Renal cortex interstitium (tissue), 11 donors: ENCODE measurements around the gene MSLN. TPM values are rescaled to one million over a fixed set of nuclear protein-coding genes. Genes with fewer than 3 reads are reported as not detected.
"Not testable (repeated sequence)": the region's sequence is repeated elsewhere in the genome, so short reads cannot be mapped to it uniquely, and the experiment has no call there.

ENCODE experiments used
- DNase-seq, 11 donors: peaks; one replicate each; pipeline ENCODE4 v3.0.0-alpha.2; 2013; ENCODE audit warnings: low read depth in 9 of 11, low spot score in 4 of 11; ENCODE audit errors: extremely low read depth in 1 of 11
- polyA plus RNA-seq, 3 donors: library from polyadenylated mRNA; unstranded; fragments of 120-200 nt; gene quantifications; one replicate each; pipeline ENCODE4 v1.2.1, GENCODE V29; 2013; ENCODE audit not compliant: insufficient read length in 3 of 3

The MSLN gene
- polyA plus RNA-seq, 3 donors: 12.7 to 36.0 (median 18.1) TPM

DNA sequence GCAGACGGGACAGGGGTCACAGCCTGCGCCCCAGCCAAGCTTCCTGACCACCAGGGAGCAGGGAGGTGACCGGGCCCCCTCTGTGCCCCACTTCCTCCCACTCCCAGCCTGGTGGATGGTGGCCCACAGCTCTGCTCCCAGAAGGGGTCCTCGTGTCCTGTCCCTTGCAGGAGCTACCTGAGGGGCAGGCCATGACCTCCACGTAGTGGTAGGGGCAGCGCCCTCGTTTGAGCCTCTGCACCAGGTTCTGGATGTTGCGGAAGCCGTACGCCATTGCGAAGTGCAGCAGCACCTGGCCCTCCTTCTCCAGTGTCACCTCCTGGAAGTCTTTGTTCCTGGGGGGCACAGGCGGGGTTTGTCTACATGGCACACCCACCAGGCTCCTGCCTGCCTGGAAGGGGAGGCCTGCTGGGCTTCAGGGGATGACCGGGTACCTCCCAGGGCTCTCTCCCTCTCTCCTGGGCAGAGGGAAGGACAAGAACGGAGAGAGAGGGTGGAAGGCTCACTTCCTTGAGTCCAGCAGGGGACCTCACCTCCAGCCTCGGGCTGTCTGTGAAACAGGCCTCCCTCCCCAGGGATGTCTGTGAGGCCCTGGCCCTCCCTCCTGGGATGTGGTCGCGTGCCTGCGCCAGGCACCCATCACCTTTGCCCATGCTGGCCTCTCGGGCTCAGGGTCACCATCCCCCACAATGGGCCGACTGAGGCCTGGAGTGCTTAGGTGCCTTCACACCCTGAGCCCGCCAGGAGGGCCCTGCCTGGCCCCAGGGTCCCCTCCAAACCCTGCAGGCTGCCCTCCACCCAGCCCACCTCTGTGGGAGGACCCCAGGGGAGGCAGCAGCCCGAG, 29.6 kb upstream of the MSLN start:
- no peak for DNase-seq

DNA sequence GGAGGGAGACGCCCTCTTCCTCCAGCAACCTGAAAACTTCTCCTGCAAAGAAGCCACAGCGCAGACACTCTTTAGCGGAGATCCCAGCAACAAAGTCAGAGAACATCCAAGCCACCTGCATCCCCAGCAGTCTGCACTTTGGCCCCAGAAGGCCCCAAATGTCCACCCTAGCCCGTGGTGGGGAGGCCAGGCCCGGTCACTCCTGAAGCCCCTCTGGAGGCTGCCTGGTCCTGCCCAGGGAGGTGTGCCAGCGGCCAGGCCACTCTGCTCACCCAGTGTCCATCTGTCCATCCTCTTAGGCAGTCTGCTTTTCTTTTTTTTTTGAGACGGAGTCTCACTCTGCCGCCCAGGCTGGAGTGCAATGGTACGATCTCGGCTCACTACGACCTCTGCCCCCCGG, 28.2 kb upstream of the MSLN start:
- DNase-seq: no peak

DNA sequence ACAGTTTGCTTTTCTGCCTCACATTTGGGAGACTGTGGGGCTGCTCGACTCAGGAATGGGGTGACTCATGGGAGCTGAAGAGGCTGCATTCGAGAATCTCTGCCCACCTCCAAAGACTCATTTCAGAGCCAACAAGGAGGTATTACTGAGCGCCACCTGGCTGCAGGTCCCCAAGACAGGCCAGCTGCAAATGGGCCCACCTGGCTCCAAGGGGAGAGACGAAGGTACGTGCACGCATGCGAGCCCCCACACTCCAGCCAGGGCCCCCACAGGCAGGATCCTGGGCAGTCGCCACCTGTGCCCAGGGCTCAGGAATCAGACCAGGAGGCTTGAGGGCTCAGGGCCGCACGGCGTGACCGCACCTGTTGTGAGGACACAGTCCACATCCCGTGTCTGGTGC, 27.6 kb upstream of the MSLN start:
- DNase-seq: no peak

DNA sequence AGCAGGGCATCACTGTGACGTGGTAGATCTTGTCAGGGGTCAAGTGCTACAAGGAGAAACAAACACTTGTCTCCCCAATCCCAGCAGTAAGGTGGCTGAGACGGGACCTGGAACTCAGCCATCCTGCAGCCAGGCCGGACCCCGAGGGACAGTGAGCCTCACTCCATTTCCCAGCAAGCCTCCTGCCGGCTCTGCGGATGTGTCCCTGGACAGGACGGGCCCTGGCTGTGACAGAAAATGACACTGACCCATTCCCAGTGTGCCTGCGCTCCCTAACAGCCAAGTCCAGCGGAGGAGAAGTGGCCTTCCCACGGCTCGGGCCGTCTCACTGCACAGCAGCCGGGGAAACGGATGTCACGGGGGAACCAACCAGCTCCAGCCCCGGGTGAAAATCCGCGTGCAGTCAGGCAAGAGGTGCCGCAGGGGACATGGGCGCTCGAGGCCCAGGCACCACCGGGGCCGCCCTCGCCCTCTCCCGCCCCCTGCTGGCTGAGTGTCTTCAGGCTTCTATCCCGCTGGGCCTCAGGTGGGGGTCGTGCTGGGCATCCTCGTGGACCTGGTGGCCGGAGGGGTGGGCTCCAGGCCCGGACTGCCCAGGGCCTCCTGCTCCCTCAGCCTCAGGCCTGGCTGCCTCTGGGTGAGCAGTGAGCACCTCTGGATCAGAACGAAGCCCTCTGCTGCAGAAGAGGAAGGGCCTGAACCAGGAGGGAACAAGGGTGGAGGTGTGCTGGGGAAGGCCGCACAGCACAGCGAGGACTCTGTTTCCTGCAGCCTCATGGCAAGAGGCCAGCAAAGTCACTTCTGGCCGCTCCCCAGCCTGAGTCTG, 26.9 kb upstream of the MSLN start:
- DNase-seq: no peak

DNA sequence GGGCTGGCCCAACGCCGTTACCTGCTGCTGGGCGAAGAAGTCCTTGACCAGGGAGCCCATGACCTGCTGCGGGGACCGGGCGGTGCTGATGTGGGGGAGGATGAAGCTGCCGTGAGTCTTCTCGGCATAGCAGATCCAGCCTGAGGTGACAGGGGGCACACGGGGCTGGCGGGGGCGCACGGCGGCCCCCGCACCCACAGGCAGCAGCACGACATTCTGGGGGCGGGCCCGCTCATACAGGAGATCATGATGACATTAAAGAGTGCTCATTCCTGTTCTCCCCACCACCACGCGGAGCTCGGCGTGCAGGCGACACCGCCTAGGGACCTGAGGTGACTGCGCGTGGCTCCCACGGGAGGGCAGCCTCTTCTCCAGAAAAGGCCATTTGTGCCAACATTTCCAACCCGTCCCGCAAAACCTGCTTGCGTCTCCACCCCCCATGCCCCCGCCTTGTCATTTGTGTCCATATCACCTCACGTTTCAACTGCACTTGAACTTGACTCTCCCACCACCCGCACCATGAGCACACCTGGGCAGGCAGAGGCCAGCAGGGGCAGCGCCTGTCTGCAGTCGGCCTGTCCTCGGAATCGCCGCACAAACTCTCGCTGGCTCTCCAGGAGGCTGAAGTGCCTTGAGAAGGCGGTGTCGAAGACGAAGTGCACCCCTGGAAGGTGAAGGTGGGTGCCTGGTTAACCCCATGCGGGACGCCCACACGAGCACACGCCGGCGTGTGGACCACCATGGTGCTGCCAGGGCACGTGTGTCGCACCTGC, 26.1 kb upstream of the MSLN start:
- DNase-seq: no peak

DNA sequence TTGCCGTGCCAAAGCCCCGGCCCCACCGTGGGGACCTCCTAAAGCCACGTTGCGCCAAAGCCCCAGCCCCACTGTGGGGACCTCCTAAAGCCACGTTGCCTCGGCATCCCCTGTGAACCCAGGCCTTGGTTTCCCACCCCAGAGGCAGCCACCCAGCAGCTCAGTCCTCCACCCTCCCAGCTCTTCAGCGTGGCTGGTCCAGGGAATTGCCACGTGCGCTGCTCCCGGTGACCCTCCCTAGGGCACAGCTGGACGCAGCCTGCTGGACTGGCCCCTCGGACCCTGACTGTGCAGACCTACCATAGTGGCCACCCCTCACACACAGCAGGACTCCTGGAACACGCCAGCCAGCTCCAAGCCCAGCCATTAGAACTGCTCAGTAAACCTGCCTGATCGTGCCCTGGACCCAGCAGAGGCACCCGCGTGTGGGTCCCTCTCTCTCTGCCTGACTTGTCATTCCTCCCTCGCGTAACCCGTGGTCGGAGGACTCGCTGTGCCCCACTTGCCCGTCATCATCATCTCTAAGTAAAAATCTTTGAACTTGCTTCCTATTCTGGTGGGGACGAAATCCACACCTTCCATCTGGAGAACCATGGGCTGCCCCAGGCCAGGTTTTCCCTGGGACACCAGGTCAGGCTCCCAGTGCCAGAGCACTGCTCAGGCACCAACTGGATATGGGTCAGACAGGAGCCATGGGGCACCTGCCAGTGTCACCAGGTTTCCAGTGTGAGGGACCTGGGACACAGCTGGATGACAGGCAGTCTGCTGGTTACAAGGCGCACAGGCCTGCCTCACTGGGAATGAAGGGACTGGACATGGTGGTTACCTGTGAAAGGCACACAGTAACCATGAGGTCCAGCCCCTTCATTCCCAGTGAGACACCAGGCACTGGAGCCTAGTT, 25.3 kb upstream of the MSLN start:
- no peak for DNase-seq

DNA sequence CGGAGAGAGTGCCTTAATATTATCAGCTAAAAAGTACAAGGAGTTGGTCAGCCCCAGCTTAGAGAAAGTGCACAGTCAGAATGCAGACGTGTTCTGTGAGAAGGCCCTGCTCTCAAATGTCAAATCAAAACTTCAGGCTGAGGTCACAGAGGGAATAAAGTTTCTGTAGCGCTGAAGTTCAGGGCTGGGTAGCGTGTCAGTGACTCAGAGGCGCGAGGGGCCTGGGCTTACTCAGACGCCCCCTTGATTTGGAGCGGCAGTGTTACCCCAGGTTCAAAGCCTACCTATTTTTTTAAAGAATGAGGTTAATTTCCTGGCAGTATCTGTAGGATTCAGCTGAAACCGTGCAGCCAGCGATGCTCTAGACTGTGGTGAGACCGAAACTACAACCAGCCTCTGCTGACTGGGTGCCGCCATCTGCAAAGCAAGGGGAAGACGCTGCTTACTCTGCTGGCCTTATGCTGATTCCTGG, 24.5 kb upstream of the MSLN start:
- no peak for DNase-seq

DNA sequence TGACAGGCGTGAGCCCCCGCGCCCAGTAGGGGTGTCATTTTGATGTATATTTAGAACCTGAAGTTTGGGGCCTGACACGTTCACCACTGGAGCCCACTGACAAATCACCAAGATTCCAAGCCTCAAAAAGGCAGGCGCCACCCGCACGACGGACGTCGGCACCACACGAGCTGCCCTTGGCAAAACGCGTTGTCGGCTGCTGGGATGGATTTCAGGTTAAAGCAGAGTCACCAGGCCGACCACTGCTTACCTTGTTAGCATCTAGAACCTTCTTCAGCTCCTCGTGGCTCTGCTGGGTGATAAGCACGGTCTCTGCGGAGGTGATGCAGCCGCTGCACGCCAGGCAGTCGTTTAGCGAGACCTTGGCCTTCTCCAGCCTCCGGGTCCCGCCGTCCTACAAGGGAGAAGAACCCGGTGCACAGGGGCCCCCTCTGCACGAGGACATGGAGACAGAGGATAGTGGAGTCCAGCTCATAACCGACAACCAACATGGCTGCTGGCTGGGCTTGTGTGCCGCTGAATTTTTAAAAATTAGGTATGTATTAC, 23.5 kb upstream of the MSLN start:
- no peak for DNase-seq

DNA sequence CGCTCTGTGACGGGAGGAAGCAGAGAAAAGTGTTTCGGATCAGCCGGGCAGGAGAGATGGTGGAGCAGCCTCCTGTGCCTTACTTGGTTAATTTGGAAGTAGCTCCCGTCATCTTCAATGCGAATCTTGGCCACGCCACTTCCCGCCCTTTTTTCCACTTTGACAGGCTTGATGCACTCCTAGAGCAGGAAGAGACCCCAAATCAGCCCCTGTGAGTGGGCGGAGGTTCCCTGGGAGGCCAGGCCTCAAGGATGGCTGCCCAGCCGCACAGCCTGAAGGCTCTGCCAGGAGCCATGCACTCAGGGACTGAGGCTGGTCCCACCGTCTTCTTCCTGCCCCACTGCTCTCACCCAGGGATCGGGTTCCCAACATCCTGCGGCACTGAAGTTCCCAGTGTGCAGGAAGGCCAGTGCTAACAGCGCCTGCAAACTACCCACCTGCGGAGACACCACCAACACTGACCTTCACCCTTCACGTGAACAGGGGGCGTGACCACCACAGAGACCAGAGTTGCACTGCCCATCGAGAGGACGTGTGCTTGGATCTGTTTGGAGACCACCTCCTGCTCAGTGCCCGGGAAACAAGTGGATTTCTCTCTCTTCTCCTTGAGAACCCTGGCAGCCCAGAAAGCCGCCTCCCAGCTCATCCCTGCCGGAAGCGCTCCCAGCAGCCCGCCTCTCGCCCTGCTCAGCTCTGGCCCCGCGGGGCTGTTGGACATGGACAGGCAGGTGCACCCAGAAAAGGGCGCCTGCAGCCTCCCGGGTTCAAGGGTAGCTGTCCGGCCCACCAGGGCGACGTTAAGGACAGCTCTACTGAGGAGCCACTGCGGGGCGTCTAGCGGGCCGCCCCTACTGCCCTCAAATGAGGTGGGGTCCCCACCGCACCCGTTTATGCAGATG, 20.7 kb upstream of the MSLN start:
- DNase-seq: no peak

DNA sequence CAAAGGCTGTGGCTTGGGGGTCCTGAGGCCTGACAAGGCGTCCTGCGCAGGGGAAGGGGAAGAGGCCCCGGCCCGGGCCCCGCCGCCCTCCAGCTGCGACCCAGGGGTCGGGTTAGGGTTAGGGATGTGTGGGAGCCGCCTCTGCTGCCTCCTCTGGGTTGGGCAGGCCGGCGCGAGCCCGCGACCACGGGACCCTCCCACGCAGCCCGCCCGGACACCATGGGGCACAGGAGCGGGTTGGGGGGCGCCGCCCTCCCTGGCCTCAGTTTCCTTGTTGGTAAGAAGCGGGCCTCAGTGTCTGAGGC, 20.1 kb upstream of the MSLN start:
- DNase-seq: no peak

DNA sequence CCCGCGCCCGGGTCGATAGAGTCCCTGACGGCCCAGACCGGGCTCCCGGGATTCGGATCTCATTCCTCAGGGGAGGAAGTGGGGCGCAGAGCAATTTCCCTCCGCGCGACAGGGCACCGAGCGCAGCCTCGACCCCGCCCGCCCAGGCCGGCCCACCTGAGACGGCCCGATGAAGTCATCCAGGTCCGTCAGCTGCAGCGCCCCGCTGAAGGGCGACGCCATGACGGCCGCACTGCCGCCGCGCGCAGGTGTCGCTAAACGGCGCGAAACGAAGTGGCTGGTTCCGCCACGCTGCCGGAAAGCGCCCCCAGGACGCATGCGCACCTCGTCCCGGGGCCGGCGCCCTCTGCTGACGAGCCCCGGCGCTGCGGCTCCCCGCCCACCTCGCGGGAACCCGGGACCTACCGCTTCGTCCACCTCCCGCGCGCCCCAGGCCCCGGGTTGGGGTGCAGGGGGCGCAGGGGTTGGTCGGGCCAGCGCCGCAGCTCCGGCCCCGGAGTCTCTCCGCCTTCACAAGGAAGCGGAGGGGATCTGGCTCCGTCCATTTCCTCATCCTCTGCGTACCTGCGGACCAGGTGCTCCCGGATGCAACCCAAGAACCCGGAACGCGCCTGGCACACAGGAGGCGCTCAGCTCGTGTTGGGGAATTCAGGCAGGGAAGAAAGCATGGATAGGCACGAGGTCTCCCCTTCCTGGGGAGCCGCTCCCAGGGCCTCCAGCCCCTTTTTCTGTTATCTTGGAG, 19.6 kb upstream of the MSLN start, which contains the start of gene CIAO3:
CIAO3 (minus strand) TSS at position 234 of the 742 bp plus-strand sequence; CDS start at position 222, 12 bp downstream.
- DNase-seq: peak; percentile 58 to 88 (median 82)

DNA sequence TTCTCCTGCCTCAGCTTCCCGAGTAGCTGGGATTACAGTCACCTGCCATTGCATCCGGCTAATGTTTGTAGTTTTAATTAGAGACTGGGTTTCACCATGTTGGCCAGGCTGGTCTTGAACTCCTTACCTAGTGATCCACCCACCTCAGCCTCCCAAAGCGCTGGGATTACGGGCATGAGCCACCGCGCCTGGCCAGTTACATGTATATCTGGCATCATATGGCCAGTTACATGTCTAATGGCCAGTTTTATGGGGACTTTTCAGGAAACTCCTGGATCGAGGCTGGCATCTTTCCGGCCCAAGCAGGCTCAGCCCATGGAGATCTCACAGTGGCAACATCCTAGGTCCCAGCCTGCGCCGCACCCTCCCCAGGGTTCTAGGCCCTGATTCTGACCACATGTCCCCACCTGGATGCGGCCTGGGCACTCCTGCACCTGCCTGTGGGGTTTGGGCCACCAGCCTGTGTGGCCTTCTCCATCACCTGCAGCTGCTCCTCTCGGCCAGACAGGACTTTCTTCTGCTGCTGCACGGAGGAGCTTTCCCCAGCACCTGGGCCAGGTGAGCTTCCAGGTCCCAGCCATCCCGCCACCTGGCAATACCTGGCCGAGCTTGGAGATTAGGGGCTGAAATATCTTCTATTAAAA, 18.4 kb upstream of the MSLN start:
- DNase-seq: no peak

DNA sequence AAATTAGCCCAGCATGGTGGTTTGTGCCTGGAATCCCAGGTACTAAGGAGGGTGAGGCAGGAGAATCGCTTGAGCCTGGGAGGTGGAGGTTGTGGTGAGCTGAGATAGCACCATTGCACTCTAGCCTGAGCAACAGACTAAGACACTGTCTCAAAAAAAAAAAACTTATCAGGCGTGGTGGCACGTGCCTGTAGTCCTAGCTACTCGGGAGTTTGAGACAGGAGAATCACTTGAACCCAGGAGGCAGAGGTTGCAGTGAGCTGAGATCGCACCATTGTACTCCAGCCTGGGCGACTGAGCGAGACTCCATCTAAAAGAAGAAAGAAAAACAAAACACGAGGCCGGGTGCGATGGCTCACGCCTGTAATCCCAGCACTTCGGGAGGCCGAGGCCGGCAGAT, 17.6 kb upstream of the MSLN start:
- DNase-seq: not testable (repeated sequence)

DNA sequence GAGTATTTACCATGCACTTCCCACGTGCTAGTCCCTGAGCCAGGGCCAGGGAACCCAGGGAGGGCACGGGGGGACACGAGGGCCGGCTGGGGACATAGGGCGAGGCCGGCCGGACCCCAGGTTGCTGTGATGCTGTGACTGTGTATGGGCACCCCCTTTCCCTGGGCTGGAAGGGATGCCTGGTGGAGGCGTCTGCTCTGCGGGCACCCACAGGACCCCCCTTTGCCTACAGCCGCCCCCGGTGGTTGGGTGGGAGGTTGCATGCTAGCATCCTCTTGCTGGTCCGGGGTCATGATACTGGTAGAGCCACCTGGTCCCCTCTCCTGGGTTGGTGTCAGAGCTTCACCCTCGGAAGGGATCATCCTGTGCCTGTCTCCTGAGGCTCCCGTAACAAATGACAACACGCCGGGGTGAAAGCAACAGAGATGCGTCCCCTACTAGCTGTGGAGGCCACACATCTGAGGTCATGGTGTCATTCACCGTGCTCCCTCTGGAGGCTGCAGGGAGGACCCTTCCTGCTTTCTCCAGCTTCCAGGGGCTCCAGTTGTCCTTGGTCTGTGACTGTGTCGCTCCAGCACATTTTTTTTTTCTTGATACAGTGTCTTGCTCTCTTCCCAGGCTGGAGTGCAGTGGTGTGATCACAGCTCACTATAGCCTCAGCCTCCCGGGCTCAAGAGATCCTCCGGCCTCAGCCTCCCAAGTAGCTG, 16.6 kb upstream of the MSLN start:
- no peak for DNase-seq

DNA sequence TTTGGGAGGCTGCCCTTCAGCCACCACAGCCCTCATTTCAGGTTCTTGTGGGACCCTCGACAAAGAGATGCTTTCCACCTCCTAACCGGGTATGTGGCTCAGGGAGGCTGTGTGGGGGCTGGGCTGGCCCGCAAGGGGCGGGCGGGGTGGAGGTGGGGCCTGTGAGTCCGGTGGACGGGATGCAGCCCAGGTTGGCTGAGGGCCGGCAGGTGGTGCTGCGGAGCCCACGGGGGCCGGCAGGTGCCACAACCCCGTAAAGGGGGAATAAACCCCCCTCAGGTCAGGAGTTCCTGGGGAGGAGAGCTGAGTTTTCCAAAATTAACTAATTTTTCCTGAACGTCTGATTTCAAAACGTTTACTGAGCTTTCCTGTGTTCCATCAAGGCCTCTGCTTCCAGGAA, 14.8 kb upstream of the MSLN start:
- DNase-seq: no peak

DNA sequence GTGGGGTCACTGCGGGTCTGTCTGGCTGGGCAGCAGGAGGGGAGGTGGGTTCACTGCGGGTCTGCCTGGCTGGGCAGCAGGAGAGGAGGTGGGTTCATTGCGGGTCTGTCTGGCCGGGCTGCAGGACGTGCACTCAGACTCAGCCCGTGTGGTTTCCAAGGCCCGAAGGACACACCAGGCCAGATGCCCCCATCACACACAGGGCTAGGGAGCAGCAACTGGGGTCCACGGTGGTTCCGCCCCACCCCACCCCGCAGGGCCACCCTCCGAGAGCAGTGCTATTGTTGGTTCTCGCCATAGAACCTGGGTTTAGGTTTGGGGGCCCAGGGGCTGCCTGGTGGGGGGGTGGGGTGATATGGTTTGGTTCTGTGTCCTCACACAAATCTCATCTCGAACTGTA, 13.9 kb upstream of the MSLN start:
- no peak for DNase-seq
